Measurements from ENCODE around the gene UNC93B1. TPM values are rescaled to one million over a fixed set of nuclear protein-coding genes. Genes with fewer than 3 reads are reported as not detected.

The UNC93B1 gene
- total and polyA plus RNA-seq, 2 of the 13 experiments (the other 11 are each of a cell fraction or from before 2014, with no cell fraction given): 8.8 to 18.9 TPM

GRCh38 chr11:68038718-68039525 is 35.0 kb upstream of the UNC93B1 start, which contains the start of gene TCIRG1 (continued):
- TF ChIP-seq TFDP1 (CRISPR knock-in tag; IDR thresholded peaks at IDR 0.05; ENCODE audit: borderline replicate concordance): peak; percentile 68; the same call in 1 of the 2 replicates
- TF ChIP-seq HOXD1 (CRISPR knock-in tag; IDR thresholded peaks at IDR 0.05): 0 out of 2 replicates have a peak, but pooled peaks have one; percentile 18
- no peak for TF ChIP-seq GABPA (IDR thresholded peaks at IDR 0.05; ENCODE audit: low read depth, low read length)
- peak; percentile 9; the same call in 1 of the 2 replicates for TF ChIP-seq GABPA (CRISPR knock-in tag; IDR thresholded peaks at IDR 0.05; ENCODE audit: low read depth)
- no peak for TF ChIP-seq TRIM24 (CRISPR knock-in tag; IDR thresholded peaks at IDR 0.05)
- peak; percentile 68; the same call in 1 of the 2 replicates for TF ChIP-seq GATA4 (IDR thresholded peaks at IDR 0.05; ENCODE audit: borderline replicate concordance, low read depth)
- TF ChIP-seq ZNF280B (CRISPR knock-in tag; IDR thresholded peaks at IDR 0.05; ENCODE audit: borderline replicate concordance): no peak
- TF ChIP-seq UBTF (CRISPR knock-in tag; IDR thresholded peaks at IDR 0.05): peak; percentile 27; the same call in 1 of the 2 replicates
- TF ChIP-seq HOMEZ (CRISPR knock-in tag; IDR thresholded peaks at IDR 0.05; ENCODE audit: low read depth): no peak
- TF ChIP-seq REPIN1 (CRISPR knock-in tag; IDR thresholded peaks at IDR 0.05; ENCODE audit: borderline replicate concordance, low read depth): peak; percentile 3; the same call in 1 of the 2 replicates
- no peak for TF ChIP-seq CCAR2 (optimal IDR thresholded peaks at IDR 0.05; ENCODE audit: low read depth, low read length)
- no peak for TF ChIP-seq MBD4 (IDR thresholded peaks at IDR 0.05; ENCODE audit: borderline replicate concordance, low read length)
- TF ChIP-seq THRA (CRISPR knock-in tag; IDR thresholded peaks at IDR 0.05; ENCODE audit: borderline replicate concordance): 0 out of 2 replicates have a peak, but pooled peaks have one; percentile 42
- TF ChIP-seq ZNF281 (CRISPR knock-in tag; IDR thresholded peaks at IDR 0.05; ENCODE audit: borderline replicate concordance): no peak
- TF ChIP-seq ZNF766 (CRISPR knock-in tag; IDR thresholded peaks at IDR 0.05; ENCODE audit: borderline replicate concordance): no peak
- no peak for TF ChIP-seq ZFAT (CRISPR knock-in tag; conservative IDR thresholded peaks at IDR 0.05)
